HG02610 (cell line): ENCODE results near the gene HSD17B1.
A peak's percentile ranks its signal among the peaks of the same experiment; 100 is the strongest.
"Not testable (repeated sequence)": the region's sequence is repeated elsewhere in the genome, so short reads cannot be mapped to it uniquely, and the experiment has no call there.

ENCODE experiments used
- ATAC-seq: cut with Tn5 transposase; IDR thresholded peaks from one replicate; pipeline ENCODE4 v1.9.1; 2021; ENCODE audit warnings: mild to moderate bottlenecking, moderate library complexity; ENCODE audit not compliant: unreplicated experiment

The HSD17B1 gene

GRCh38 chr17:42545755-42546505, 6.8 kb upstream of the HSD17B1 start:
- not testable (repeated sequence) for ATAC-seq

- ATAC-seq = no peak
Observed at GRCh38 chr17:42547001-42547461, 5.7 kb upstream of the HSD17B1 start.

- ATAC-seq = no peak
Observed at GRCh38 chr17:42547698-42548069, 5.0 kb upstream of the HSD17B1 start.

GRCh38 chr17:42548070-42548837, 4.5 kb upstream of the HSD17B1 start:
- no peak for ATAC-seq

- ATAC-seq = no peak
Observed at GRCh38 chr17:42548993-42549755, 3.5 kb upstream of the HSD17B1 start.

- no peak for ATAC-seq
Observed at GRCh38 chr17:42553161-42553818, 567 bp downstream of the HSD17B1 start.

- ATAC-seq = no peak
Observed at GRCh38 chr17:42553866-42554249, 1.1 kb downstream of the HSD17B1 start.

- ATAC-seq = peak; percentile 78
Observed at GRCh38 chr17:42554250-42555121, 1.8 kb downstream of the HSD17B1 start.

- ATAC-seq = no peak
Observed at GRCh38 chr17:42555122-42555622, 2.4 kb downstream of the HSD17B1 start.

GRCh38 chr17:42555961-42556617, 3.4 kb downstream of the HSD17B1 start:
- not testable (repeated sequence) for ATAC-seq

GRCh38 chr17:42559075-42559474, 6.4 kb downstream of the HSD17B1 start:
- no peak for ATAC-seq

- ATAC-seq = no peak
Observed at GRCh38 chr17:42560246-42560645, 7.5 kb downstream of the HSD17B1 start.

- ATAC-seq = no peak
Observed at GRCh38 chr17:42561897-42562387, 9.2 kb downstream of the HSD17B1 start, which contains the start of gene COASY. Gene COASY, plus strand, starts transcription at chr17:42562148. Its CDS starts 475 bp downstream, at chr17:42562623.

- ATAC-seq = no peak
Observed at GRCh38 chr17:42562388-42563142, 9.8 kb downstream of the HSD17B1 start.

GRCh38 chr17:42563143-42563509, 10.4 kb downstream of the HSD17B1 start:
- ATAC-seq = no peak

GRCh38 chr17:42563543-42563942, 10.8 kb downstream of the HSD17B1 start:
- ATAC-seq = no peak

GRCh38 chr17:42563950-42564349, 11.2 kb downstream of the HSD17B1 start:
- ATAC-seq = no peak

- ATAC-seq = no peak
Observed at GRCh38 chr17:42564815-42565522, 12.2 kb downstream of the HSD17B1 start.
